ENCODE results near the gene CASP10.

The CASP10 gene

DNA sequence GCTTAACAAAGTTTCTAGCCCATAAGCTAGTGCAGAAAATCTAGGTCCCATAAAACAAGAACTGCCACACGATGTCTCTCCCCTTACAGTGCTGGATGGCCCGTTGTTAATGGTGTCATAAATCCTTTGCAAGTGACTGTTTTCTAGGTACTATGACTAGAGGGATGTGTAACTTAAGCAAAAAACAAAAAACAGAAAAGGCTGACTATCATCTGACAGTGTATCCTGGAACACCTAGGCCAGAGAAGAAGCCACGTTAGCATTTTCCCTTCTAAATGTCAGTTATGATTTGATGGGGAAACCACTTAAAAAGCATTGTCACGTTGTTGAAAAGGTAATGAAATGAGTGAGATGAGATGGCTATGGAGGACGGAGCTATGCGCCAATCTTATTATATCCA is 79.8 kb downstream of the CASP10 start:
- no peak for DNase-seq

DNA sequence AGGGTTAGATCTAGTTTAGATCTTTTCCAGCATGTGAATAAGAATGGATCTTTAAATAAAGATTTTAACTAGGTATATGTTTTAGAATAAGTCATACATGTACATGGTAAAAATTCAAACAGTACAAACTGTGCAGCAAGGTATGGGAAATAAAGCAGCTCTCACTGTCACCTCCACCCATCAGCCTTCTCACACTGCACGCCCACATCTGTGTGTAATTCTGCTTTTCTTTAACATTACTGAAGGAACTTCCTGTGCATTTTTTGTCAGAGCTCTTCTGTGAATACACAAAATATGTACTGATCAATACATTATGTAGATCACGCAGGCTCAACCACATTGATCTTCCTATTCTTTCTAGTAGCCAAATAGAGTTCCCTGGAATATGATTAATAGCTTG is 80.8 kb downstream of the CASP10 start:
- DNase-seq: no peak

DNA sequence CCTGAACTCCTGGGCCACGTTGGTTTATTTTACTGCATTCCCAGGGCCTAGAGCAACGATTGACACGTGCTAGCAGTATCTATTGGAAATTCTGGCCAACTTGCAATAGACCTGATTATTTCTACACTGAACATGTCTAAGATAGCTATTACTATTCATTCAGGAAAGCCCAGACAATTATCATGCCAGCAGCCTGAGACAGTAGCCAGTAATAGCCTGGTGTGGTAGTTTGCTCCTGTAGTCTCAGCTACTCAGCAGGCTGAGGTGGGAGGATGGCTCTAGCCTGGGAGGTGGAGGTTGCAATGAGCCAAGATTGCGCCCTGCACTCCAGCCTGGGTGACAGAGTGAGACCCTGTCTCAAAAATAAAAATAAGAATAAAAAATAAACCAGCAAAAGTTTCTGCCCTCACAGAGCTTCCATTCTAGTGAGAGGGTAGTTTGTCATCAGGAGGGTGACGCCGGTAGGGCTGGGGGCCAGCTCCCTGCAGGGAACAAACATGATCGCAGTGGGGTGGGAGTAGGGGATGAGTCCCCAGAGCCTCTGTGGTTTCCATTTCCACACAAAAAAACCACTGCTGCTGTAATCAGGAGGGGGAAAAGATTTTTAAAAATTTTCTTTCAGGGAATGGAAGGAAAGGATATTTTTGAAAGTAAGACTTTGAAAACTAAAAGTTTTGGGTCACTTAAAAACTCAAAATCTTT is 81.7 kb downstream of the CASP10 start:
- DNase-seq: no peak

DNA sequence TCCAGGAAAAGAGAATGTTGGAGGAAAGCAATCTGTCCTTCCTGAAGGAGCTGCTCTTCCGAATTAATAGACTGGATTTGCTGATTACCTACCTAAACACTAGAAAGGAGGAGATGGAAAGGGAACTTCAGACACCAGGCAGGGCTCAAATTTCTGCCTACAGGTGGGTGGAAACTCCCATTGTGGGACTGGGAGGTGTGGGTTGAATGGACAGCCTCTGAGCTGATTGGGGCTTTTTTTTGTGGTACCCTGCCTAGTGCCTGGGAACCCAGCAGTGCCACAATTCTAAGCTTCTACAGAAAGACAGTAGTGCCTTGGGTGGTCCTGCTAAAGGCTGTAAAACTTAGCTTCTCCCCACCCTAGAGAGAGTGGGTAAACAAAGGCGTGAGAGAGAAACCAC is 83.7 kb downstream of the CASP10 start:
- no peak for DNase-seq

DNA sequence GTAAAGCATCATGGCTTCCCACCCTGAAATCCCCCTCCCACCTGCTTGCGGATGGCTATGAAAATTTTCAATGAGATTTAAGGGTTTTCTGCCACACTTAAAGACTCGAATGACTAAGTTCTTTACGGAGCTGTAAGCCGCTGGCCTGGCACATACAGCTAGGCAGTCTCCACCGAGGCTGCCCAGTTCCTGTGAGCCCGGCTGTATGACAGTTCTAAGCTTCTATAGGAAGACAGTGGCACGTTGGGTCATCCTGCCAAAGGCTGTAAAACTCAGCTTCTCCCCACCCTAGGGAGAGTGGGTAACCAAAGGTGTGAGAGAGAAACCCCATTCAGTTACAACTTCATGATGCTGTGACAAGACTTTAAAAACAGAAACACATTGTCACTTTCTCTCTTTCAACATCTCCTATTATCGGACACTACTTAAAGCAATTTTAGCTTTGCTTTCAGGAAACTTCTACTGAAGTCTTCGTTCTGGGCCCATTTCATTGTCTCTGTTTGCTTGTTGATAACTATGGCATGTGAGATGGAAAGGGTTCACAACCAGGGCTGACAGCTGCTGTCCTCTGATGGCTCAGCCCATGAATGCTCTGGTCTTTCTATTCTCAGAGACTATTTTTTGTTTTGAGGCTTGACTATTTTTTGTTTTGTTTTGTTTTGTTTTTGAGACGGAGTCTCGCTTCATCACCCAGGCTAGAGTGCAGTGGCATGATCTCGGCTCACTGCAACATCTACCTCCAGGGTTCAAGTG is 84.5 kb downstream of the CASP10 start:
- DNase-seq: no peak

DNA sequence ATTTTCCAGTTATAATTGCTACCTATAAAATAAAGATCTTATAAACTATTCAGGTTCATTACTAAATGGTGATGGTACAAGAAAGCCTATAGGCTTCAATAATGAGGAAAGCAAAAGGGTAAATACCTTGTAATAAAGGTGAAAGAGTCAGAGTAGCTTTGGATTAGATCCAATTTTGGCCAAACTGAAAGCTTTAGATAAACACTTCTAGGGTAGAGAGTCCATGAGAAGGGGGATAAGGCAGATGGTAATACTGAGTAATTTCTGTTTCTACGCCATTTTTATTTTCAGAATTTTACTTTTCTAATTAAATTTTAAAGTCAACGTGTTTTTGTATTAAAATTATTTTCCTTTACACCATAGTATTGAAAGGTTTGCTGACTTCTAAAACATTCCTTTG is 86.8 kb downstream of the CASP10 start:
- no peak for DNase-seq

DNA sequence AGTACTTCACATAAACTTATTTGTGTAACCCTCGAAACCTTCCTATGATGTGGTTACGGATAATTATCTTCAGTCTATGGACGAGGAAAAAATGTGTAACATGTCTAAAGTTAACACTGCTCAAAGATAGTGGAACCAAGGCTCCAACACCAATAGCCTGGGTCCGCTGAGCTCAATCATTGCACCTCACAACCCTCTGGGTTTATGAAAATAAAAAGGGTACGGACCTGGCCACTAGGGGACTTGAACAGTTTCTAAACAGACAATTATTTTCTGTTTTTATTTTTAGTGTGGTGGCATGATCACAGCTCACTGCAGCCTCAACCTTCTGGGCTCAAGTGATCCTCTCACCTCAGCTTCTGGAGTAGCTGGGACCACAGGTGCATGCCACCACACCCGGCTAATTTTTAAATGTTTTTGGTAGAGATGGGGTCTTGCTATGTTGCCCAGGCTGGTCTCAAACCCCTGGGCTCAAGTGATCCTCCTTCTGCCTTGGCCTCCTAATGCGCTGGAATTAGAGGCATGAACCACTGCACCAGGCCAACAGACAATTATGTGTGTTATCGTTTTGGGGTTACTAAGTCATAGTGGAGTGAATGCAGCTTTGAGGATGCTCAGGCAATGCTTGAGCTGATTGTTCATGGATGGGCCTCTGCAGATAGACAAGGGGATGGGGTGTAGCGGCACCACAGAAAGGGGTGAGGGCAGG is 87.5 kb downstream of the CASP10 start:
- no peak for DNase-seq

DNA sequence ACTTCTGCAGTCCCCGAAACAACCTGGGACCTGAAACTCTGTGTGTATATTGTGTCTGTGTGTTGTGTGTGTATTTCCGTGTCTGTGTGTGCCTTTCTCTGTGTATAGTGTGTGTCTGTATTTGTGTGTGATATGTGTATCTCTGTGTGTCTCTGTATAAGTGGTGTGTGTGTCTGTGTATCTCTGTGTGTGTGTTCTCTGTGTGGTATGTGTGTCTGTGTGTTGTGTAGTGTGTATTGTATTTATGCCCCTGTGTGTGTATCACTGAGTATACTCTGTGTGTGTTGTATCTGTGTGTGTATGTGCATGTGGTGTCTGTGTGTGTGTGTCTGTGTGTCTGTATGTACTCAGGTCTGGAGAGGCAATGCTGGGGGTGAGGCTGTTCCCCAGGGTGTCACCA is 89.0 kb downstream of the CASP10 start:
- DNase-seq: no peak

DNA sequence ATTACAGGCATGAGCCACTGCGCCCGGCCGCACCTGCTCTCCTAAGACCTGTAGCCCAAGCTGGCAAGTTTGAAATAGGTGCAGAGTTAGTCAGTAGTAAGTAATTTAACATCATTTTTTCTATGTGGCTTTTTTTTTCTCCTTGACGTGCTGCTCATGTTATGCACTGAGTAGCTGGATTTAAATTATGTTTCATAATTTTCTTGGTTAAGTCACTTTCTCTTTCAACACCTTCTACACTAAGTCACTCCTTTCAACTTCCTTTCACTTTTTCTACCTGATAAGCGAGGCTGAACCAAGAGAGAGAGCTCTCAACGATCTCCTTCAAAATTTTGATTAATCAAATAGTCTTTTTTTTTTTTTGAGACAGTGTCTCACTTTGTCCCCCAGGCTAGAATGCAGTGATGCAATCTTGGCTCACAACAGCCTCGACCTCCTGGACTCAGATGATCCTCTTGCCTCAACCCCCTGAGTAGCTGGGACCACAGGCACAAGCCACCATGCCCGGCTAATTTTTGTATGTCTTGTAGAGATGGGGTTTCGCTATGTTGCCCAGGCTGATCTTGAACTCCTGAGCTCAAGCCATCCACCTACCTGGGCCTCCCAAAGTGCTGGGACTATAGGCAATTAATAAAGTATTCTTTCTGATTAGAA is 90.5 kb downstream of the CASP10 start:
- no peak for DNase-seq

DNA sequence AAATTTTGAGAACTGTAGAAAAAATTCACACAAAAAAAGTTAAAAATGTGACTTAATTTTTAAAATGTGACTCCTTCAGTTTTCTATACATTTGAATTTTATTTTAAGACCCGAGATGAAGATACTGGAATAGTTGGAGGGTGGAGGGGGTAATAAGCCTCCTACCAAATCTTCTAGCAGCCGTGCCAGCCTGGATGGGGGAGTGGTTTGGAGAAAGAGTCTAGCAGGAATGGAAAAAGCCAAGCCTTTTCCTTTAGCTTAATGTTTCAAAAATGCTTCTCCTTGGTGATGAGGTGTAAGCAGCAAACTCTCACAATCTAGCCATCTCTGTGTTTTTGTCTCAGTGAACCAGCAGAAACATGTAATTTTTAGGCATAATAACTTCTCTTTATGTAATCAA is 92.1 kb downstream of the CASP10 start:
- no peak for DNase-seq

DNA sequence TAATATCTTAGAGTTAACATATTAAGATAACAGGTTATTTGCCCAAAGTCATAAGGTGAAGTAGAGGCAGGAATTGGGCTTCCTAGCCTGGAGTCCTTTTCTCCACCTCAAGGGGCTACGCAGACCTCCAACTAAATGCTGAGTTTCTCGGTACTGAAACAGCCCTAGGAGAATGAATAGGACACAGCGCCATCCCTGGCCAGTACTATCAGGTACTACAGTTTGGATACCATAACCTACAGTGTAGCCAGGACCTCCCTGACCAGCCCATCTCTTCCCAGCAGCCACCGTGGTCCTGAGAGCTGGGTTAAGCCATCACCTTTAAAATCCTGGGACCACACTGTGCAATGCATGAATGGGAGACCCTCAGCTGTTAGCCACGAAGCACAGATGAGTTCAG is 93.0 kb downstream of the CASP10 start:
- DNase-seq: no peak

DNA sequence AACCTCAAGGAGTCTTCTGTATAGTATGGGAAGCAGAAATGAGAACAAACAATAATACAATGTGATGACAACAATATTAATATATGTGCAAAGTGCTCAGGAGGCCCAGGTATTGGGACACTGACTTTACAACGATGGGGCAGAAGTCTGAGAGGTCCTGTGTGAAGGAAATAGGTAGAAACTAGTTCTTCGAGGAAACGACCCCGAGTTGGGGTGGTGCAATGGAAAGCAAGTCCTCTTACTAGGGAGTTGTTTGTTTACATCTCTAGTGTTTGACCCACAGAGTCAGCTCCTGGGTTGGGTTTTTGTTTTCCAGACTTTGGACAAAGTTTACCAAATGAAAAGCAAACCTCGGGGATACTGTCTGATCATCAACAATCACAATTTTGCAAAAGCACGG is 93.6 kb downstream of the CASP10 start:
- no peak for DNase-seq

All from midbrain (tissue), 1 donor.